Left renal pelvis (tissue), 4 donors: ENCODE data around the gene AMIGO2. TPM values are rescaled to one million over a fixed set of nuclear protein-coding genes. Genes with fewer than 3 reads are reported as not detected.
"Not testable (repeated sequence)": the region's sequence is repeated elsewhere in the genome, so short reads cannot be mapped to it uniquely, and the experiment has no call there.

Experiments used
- DNase-seq, 4 donors: peaks; one replicate each; pipeline ENCODE4 v3.0.0-alpha.2; 2013; ENCODE audit warnings: low read depth in 4 of 4, low spot score in 3 of 4
- polyA plus RNA-seq, 4 donors: library from polyadenylated mRNA; unstranded; fragments of 120-200 nt; gene quantifications; one replicate each; pipeline ENCODE4 v1.2.1, GENCODE V29; 2013; ENCODE audit not compliant: insufficient read length in 4 of 4

The AMIGO2 gene
- polyA plus RNA-seq, 4 donors = 4.2 to 55.9 (median 44.1) TPM

- DNase-seq = no peak
Observed at GRCh38 chr12:47075192-47076084, 4.3 kb downstream of the AMIGO2 start.

- DNase-seq = no peak
Observed at GRCh38 chr12:47074757-47075156, 5.0 kb downstream of the AMIGO2 start.

- DNase-seq = no peak
Observed at GRCh38 chr12:47073951-47074350, 5.8 kb downstream of the AMIGO2 start.

- no peak for DNase-seq
Observed at GRCh38 chr12:47071241-47071852, 8.4 kb downstream of the AMIGO2 start.

GRCh38 chr12:47070310-47070709, 9.4 kb downstream of the AMIGO2 start:
- DNase-seq = no peak

- no peak for DNase-seq
Observed at GRCh38 chr12:47068539-47068938, 11.2 kb downstream of the AMIGO2 start.

GRCh38 chr12:47067771-47068431, 11.9 kb downstream of the AMIGO2 start:
- DNase-seq = no peak

- DNase-seq = no peak
Observed at GRCh38 chr12:47067176-47067575, 12.6 kb downstream of the AMIGO2 start.

GRCh38 chr12:47066278-47067025, 13.3 kb downstream of the AMIGO2 start:
- no peak for DNase-seq

- no peak for DNase-seq
Observed at GRCh38 chr12:47065546-47065945, 14.2 kb downstream of the AMIGO2 start.

- not testable (repeated sequence) for DNase-seq
Observed at GRCh38 chr12:47058640-47059039, 21.1 kb downstream of the AMIGO2 start.

- not testable (repeated sequence) for DNase-seq
Observed at GRCh38 chr12:47056944-47057343, 22.8 kb downstream of the AMIGO2 start.

GRCh38 chr12:47055856-47056255, 23.9 kb downstream of the AMIGO2 start:
- DNase-seq = not testable (repeated sequence)

- DNase-seq = no peak
Observed at GRCh38 chr12:47054659-47055058, 25.1 kb downstream of the AMIGO2 start.

- DNase-seq = no peak
Observed at GRCh38 chr12:47053961-47054360, 25.8 kb downstream of the AMIGO2 start.

- DNase-seq = no peak
Observed at GRCh38 chr12:47052274-47052673, 27.5 kb downstream of the AMIGO2 start.

- DNase-seq = not testable (repeated sequence)
Observed at GRCh38 chr12:47051291-47051690, 28.5 kb downstream of the AMIGO2 start.

- DNase-seq = no peak
Observed at GRCh38 chr12:47048541-47048940, 31.2 kb downstream of the AMIGO2 start.

- no peak for DNase-seq
Observed at GRCh38 chr12:47041327-47041726, 38.4 kb downstream of the AMIGO2 start.

- no peak for DNase-seq
Observed at GRCh38 chr12:47039756-47040155, 40.0 kb downstream of the AMIGO2 start.

- no peak for DNase-seq
Observed at GRCh38 chr12:47039079-47039478, 40.7 kb downstream of the AMIGO2 start.
